Measurements from ENCODE around the gene CRADD. TPM values are rescaled to one million over a fixed set of nuclear protein-coding genes. Genes with fewer than 3 reads are reported as not detected.

Gene CRADD
- total RNA-seq, 2 donors from 2014 or later: 7.7 to 9.1 TPM

DNA sequence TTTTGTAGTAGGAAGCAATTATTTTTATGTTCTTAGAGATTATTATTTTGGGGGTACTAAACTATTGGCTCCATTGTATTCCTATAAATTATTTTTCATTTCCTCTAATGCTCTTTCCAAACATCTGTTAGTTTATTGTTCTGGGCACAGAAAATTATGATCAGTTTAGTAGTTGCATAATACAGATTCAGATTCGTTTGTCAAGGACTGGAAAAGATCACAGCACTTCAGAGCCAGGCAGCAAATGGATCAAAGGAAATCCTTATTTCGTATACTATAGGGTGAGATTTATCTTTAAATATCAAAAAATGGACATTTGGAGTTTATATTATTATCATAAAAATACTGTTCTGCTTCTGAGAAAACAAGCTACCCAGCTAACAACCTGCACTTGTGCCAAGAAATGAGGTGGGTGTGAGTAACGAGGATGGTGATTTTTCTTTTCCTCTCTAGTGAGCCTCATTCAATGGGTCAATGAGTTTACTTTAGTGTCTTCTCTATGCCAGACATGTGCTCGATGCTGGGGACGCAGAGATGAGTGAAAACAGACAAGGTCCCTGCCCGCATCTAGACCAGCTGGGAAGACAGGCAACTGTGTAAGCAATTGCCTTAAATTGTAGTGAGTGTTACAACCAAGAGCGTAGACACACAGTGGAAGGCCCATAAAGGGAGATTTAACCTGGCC lies 262.6 kb downstream of the CRADD start:
- TF ChIP-seq, protein P1, sequence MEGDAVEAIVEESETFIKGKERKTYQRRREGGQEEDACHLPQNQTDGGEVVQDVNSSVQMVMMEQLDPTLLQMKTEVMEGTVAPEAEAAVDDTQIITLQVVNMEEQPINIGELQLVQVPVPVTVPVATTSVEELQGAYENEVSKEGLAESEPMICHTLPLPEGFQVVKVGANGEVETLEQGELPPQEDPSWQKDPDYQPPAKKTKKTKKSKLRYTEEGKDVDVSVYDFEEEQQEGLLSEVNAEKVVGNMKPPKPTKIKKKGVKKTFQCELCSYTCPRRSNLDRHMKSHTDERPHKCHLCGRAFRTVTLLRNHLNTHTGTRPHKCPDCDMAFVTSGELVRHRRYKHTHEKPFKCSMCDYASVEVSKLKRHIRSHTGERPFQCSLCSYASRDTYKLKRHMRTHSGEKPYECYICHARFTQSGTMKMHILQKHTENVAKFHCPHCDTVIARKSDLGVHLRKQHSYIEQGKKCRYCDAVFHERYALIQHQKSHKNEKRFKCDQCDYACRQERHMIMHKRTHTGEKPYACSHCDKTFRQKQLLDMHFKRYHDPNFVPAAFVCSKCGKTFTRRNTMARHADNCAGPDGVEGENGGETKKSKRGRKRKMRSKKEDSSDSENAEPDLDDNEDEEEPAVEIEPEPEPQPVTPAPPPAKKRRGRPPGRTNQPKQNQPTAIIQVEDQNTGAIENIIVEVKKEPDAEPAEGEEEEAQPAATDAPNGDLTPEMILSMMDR (conservative IDR thresholded peaks at IDR 0.05): no peak
- no peaks in the 10 kb centered on the region for H3K27me3 ChIP-seq (ENCODE audit: control insufficient read depth, insufficient read depth, low read length, poor library complexity, severe bottlenecking)
- peaks cover 7% of the 10 kb centered on the region for H3K36me3 Mint-ChIP-seq (ENCODE audit: low read depth)
- no peak overlapping the region for H3K9ac ChIP-seq (ENCODE audit: extremely low read depth, low read length, poor library complexity, severe bottlenecking)
- no peak overlapping the region for H3K27ac Mint-ChIP-seq
- H3K36me3 ChIP-seq (ENCODE audit: control insufficient read depth, insufficient read depth, low read length): no peaks in the 10 kb centered on the region
- no peak overlapping the region for H3K4me3 ChIP-seq (ENCODE audit: low read length)
- H3K4me1 ChIP-seq (ENCODE audit: control insufficient read depth, insufficient read depth, low read length): no peaks in the 10 kb centered on the region
- peaks cover 34% of the 10 kb centered on the region for H3K9me3 Mint-ChIP-seq
- no peak overlapping the region for H3K27ac ChIP-seq (ENCODE audit: low read depth, low read length)
- no peak for DNase-seq
- peaks cover 7% of the 10 kb centered on the region for H3K27me3 Mint-ChIP-seq (ENCODE audit: insufficient read depth)
- H3K9me3 ChIP-seq (ENCODE audit: control insufficient read depth, low read length): peaks cover 31% of the 10 kb centered on the region
- 94 to 95% methylated on average over 5 to 7 of the region's 7 CpGs for WGBS, 2 experiments (ENCODE audit: insufficient coverage in 1 of 2, insufficient read length in 1 of 2)
- H3K4me3 Mint-ChIP-seq: no peak overlapping the region
- H3K4me1 Mint-ChIP-seq: peaks cover 2% of the 10 kb centered on the region

DNA sequence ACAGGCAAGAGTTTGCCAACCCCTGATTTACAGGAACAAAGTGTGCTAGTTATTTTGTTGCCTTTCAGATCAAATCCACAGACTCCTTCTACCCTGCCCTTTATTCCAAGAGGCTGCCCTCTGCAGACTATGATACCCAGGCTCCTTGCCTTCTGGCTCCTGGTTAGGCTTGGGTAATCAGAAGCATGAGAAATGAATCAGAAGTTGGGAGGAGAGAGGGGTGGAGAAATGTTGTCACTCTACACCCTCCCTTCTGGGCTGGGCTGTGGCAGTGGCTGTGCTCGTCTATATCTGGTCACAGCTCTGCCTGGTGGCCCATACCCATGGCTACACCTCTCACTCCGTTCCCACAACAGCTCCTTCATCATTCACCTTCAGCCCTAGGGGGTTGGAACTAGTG lies 266.6 kb downstream of the CRADD start:
- no peak overlapping the region for H3K4me3 ChIP-seq (ENCODE audit: low read length)
- H3K4me1 ChIP-seq (ENCODE audit: control insufficient read depth, insufficient read depth, low read length): peaks cover 5% of the 10 kb centered on the region
- H3K36me3 ChIP-seq (ENCODE audit: control insufficient read depth, insufficient read depth, low read length): no peaks in the 10 kb centered on the region
- H3K27ac ChIP-seq (ENCODE audit: low read depth, low read length): no peak overlapping the region
- Mint-ChIP-seq H3K36me3 (ENCODE audit: low read depth) (no peaks in the 10 kb centered on the region), H3K9me3 (peaks cover 4% of the 10 kb centered on the region), H3K27me3 (ENCODE audit: insufficient read depth) (no peaks in the 10 kb centered on the region), H3K4me1 (peaks cover 23% of the 10 kb centered on the region), H3K4me3 (no peak overlapping the region), H3K27ac (no peak overlapping the region)
- H3K9ac ChIP-seq (ENCODE audit: extremely low read depth, low read length, poor library complexity, severe bottlenecking): no peak overlapping the region
- TF ChIP-seq, protein P1 (conservative IDR thresholded peaks at IDR 0.05): no peak
- peak; percentile 59 for DNase-seq
- 88 to 93% methylated on average over 2 of the region's 2 CpGs for WGBS, 2 experiments (ENCODE audit: insufficient coverage in 1 of 2, insufficient read length in 1 of 2)
- no peaks in the 10 kb centered on the region for H3K27me3 ChIP-seq (ENCODE audit: control insufficient read depth, insufficient read depth, low read length, poor library complexity, severe bottlenecking)
- peaks cover 7% of the 10 kb centered on the region for H3K9me3 ChIP-seq (ENCODE audit: control insufficient read depth, low read length)

DNA sequence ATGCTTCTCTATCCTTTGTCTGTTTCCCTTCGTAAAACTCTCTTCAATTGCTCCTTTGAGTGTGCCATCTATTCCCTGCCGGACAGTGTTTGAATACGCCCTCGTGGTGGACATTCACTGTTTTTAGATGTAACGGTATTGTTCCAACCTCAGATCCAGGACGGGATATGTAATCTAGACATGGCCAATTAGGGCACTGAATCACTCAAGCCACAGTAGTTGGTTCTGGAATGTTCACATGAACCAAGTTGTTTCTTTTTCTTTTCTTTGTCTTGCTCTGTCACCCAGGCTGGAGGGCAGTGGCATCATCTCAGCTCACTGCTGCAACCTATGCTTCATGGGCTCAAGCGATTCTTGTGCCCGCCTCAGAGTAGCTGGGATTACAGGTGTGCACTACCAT lies 267.0 kb downstream of the CRADD start:
- Histone ChIP-seq H3K9ac (ENCODE audit: extremely low read depth, low read length, poor library complexity, severe bottlenecking) (no peak overlapping the region), H3K27ac (ENCODE audit: low read depth, low read length) (no peak overlapping the region), H3K27me3 (ENCODE audit: control insufficient read depth, insufficient read depth, low read length, poor library complexity, severe bottlenecking) (no peaks in the 10 kb centered on the region), H3K4me1 (ENCODE audit: control insufficient read depth, insufficient read depth, low read length) (peaks cover 5% of the 10 kb centered on the region), H3K36me3 (ENCODE audit: control insufficient read depth, insufficient read depth, low read length) (no peaks in the 10 kb centered on the region), H3K9me3 (ENCODE audit: control insufficient read depth, low read length) (peaks cover 11% of the 10 kb centered on the region), H3K4me3 (ENCODE audit: low read length) (no peak overlapping the region)
- Mint-ChIP-seq H3K4me1 (peaks cover 23% of the 10 kb centered on the region), H3K4me3 (no peak overlapping the region), H3K27me3 (ENCODE audit: insufficient read depth) (no peaks in the 10 kb centered on the region), H3K9me3 (peaks cover 8% of the 10 kb centered on the region), H3K36me3 (ENCODE audit: low read depth) (no peaks in the 10 kb centered on the region), H3K27ac (no peak overlapping the region)
- DNase-seq: no peak
- WGBS, 2 experiments (ENCODE audit: insufficient coverage in 1 of 2, insufficient read length in 1 of 2): 80 to 83% methylated on average over 6 to 8 of the region's 8 CpGs
- TF ChIP-seq, protein P1 (conservative IDR thresholded peaks at IDR 0.05): no peak

Other genes starting within 250 kb of the CRADD start
- 100 to 1,000 TPM; 177 to 179 TPM for gene UBE2N, start 235.4 kb upstream of the CRADD start, total RNA-seq
- 100 to 1,000 TPM in 1 of 2 donors, 10 to 100 TPM in 1; 91.1 to 131 TPM for gene MRPL42, start 209.9 kb upstream of the CRADD start, total RNA-seq
- gene SOCS2, start 104.7 kb upstream of the CRADD start, total RNA-seq: 10 to 100 TPM; 46.9 to 60.2 TPM